ENCODE data around the gene HMGB1.
A peak's percentile ranks its signal among the peaks of the same experiment; 100 is the strongest.

Gene HMGB1

DNA sequence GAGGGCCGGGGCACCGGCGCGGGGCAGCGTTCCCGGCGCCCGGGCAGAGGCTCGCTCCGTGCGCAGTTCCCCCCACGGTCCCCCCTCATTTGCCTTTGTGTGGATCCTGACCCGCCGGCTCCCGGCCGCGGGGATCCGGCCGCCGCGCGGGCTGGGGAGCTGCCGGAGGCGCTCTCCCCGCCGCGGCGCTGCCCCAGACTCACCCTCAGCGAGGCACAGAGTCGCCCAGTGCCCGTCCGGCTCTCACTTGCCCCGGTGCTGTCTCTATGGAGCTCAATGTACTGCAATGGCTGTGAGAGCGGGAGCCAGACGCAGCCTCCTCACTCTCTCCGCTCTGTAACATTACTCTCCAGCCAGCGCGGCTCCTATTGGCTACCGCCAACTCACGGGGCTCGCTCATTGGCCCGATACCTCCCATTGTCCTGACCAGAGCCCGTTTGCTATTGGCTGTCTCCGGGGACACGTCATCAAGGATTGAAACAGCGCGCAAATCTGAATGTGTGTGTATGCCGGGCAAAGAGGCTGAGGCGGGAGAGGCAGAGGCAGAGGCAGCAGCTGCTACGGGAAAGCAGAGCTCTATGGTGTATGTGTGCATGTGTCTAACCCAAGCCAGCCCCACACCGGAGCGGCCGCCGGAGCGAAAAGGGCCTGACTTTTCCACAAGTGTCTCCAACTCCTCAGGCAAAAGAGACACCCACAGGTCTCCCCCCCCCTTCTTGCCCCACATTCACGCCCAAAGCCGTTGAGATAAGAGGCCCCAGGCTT is at the start of gene HMGB1:
HMGB1 (minus strand) TSS at position 344 of the 765 bp plus-strand sequence. CDS start 2,256 bp downstream, outside the sequence.
- peak; percentile 100 for DNase-seq

DNA sequence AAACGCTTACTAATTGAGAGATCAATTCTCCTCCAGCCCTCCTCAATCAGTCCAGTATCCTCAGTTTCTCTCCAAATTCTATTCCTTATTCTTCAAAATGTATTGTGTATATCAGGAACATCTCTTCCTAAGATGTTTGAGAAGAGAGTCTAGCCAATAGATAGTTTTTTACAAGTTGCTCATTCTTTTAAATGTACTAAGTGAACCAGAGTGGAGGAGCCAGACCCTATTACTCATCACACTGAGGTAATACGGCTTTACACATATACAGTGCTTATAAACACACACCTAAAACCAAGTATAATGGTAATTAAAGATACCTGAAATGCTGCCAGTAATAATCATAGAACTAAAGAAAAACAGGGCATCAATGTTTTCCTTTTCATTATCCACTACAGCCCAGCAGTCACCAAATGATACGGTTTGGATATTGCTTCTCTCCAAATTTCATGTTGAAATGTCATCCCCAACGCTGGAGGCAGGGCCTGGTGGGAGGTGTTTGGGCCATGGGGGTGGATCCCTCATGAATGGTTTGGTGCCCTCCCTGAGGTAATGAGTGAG is 45.2 kb upstream of the HMGB1 start:
- DNase-seq = no peak

GRCh38 chr13:30510091-30510490 is 44.4 kb upstream of the HMGB1 start:
- DNase-seq = no peak

- DNase-seq = no peak
Measured at GRCh38 chr13:30509254-30510050, 43.7 kb upstream of the HMGB1 start.

GRCh38 chr13:30504081-30504480 is 38.3 kb upstream of the HMGB1 start:
- DNase-seq = peak; percentile 3

DNA sequence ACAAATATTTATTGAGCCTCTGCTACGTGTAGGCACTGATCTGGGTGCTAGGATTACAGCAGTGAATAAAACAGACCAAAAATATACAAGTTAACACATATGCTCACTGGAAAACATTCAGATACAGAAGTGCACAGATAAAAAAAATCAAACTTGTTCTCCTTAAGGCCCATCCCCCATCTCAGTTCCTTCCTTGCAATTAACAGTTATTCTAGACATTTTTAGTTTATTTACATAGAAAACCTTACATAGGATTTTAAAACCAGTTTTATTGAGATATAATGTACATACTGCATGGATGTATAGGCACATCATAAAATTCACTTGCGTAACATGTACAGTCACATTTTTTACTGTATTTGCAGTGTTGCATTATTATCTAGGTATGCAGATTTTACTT is 36.5 kb upstream of the HMGB1 start:
- DNase-seq = no peak

GRCh38 chr13:30499338-30499737 is 33.6 kb upstream of the HMGB1 start:
- DNase-seq = no peak

GRCh38 chr13:30496147-30496546 is 30.4 kb upstream of the HMGB1 start:
- DNase-seq = no peak

DNA sequence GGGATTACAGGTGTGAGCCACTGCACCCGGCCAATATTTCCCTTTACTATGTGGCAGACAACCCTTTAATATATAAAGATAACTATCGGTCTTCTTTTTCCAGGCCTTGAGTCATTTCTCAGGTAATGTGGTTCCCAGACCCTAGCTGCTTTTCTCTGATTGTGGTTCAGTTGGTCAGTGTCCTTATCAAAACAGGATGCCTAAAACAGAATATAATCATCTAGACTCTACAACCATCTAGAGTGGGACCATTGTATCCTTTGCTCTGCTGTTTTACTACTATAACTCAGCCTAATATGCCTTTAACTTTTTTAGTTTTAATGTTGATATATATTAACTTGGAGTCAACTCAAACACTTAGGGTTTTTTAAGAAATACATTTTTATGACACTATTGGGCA is 30.0 kb upstream of the HMGB1 start:
- no peak for DNase-seq

- DNase-seq = no peak
Measured at GRCh38 chr13:30493658-30494381, 28.1 kb upstream of the HMGB1 start.

GRCh38 chr13:30487075-30487470 is 21.3 kb upstream of the HMGB1 start:
- DNase-seq = no peak

DNA sequence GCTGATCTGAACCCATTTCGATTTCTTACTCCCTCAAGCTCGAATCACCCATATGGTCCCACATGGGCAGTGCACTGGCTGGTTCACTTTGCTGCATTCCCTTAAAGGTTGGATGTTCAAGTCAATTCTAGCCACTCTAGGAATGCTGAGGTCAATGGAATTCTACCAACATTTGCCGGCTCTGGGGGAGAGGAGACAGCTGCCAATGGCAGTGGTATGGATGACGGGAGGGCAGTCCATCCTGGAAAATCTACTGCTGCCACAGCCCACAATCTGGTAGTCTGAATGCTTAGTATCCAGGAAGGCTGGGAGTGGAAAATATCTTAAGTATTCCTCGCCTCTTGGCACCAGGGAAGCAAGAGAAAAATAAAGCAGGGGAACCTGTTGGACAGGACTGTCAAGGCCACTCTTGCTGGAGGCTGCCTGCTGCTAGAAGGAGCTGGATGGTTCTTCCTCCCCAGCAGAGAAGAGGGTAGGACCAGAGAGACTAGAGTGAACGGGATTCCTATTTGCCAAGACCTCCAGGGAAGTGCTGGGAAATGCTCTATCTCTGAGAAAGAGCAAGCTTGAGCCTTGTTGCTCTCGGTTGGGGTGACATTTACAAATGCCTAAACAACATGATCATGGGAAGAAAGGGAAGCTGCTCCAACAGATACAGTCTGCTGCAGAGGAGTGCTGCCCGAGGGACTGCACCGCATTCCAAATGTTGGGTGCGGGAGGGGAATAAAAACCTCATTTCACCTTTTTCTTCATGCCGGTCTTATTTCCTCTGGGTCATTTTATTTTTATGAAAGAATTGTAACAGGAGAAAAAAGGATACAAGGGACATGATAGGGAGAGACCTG is 20.7 kb upstream of the HMGB1 start:
- no peak for DNase-seq

DNA sequence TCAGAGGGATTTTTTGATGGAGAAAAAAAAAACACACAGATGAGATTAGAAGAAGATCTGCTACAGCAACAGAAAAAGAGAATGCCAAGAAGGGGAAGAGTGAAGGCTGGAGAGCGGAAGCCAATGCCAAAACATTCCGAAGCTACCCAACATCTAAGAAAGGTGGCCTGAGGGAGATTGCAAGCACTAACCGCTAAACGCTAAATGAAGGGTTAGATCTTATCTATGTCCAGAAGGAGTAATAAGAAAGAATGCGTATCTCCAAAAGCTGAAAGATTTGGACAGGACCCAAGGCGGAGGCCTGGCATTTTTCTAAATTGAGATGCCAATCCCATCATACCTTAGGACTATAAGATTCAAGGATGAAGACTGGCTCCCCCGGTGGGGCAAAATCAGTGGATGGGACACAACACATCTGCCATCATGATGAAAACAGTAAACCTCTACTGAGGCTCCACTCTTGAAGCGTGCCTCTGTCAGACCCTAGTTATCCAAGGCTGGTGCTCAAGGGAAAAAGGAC is 15.6 kb upstream of the HMGB1 start:
- DNase-seq = no peak

DNA sequence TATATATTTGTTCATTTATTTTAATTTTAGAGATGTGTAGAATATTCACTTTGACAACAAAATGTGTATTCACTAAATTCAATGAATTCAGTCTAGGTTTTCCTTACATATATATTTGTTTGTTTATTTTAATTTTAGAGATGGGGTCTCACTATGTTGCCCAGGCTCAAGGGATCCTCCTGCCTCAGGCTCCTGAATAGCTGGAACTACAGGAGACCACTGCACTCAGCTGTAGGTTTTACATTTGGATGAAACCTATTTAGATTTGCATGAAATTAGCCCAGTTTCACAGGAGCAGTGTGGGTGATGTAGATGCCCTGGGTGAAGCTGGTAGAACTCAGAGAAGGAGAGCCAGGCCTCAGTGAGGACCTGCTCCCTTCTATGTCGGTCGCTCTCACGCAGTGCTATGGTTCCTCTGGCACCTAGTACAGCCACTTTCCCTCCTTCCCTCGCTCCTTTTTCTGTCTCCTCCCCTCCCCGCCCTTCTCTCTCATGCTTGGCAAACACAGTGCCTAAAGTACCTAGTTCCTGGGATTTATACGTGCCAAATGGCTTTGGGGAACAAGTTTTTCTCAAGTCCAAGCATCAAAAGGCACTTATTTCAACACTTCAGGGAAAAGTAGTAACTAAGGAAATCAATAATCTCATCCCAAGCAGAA is 14.7 kb upstream of the HMGB1 start:
- DNase-seq = no peak

DNA sequence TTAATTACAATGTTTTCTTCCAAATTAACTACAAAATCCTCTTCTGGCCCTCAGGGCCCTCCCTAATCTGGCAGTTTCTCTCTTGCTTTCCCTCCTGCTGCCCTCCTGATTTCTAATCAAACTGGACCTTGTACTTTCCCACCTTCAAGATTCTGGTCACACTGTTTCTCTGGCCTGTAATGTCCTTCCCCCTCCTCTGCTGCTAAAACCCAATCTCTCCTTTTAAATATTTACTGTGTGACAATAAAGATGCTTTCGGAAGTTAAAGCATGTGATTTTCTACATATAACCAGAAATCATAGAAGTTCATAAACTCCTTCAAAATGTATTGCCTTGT is 14.1 kb upstream of the HMGB1 start:
- no peak for DNase-seq

- no peak for DNase-seq
Measured at GRCh38 chr13:30479154-30479882, 13.6 kb upstream of the HMGB1 start.

GRCh38 chr13:30477346-30478195 is 11.8 kb upstream of the HMGB1 start:
- no peak for DNase-seq

- DNase-seq = no peak
Measured at GRCh38 chr13:30473675-30474074, 7.9 kb upstream of the HMGB1 start.

DNA sequence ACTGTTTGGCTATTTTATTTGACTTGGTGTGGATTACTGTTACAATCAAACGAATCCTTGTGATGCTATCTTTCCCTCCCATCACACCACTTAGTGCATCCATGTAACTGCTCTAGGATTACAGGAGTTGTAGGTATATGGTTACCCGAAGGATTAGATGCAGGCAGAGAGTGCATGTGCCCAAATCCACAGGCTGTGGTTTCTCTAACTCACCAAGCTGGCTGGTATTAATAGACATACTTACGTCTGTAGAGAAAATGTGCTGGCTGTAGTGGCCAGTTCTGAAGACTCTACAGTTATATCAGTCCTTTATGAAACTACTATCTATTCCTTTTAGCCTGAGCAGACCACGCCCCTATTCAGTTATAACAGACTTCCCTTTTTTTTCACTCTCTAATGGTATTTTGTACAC is 1.1 kb upstream of the HMGB1 start:
- no peak for DNase-seq

- DNase-seq = peak; percentile 63
Measured at GRCh38 chr13:30466358-30466714, 600 bp upstream of the HMGB1 start.

Data from fibroblast of skin of right biceps (primary cell).